ENCODE results near the gene EPHA2.

The EPHA2 gene

DNA sequence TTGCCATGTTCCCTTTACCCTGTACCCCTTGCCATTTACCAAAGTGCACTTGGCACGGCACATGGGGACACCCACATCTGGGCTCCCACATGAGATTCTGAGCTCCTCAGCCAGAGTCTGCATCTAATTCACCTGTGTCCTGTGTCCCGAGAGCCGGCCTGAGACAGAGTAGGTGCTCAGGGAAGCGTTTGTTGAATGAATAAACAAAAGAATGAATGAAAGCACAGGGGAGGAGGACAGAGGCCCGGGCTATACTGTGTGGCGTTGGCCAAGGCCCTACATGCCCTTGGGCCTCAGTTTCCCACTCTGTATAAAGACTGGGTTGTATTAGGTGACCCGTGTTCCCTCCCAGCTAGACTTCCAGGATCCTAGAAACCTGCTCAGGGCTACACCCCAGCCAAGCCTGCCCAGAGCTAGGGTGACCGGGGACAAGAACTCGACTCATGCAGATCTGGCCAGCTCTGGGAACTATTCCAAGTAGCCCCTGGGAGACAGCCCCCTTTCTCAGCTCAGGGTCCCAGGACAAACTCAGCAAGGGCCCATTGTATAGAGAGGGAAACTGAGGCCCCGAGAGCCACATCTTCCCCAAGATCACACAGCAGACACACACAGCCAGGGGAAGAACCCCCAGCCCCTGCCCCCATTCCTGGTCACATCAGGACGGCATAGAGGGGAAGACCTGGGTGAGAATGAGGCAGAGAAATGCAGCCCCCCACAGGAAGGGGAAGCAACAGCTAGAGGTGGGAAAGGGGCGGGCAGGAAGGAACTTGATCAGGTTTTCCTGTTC lies 6.0 kb downstream of the EPHA2 start:
- DNase-seq (ENCODE audit: low read depth), result no peak

GRCh38 chr1:16149146-16149545 lies 6.7 kb downstream of the EPHA2 start:
- DNase-seq (ENCODE audit: low read depth), result no peak

- DNase-seq (ENCODE audit: low read depth), result no peak
These were observed 7.4 kb downstream of the EPHA2 start for GRCh38 chr1:16148329-16149092.

DNA sequence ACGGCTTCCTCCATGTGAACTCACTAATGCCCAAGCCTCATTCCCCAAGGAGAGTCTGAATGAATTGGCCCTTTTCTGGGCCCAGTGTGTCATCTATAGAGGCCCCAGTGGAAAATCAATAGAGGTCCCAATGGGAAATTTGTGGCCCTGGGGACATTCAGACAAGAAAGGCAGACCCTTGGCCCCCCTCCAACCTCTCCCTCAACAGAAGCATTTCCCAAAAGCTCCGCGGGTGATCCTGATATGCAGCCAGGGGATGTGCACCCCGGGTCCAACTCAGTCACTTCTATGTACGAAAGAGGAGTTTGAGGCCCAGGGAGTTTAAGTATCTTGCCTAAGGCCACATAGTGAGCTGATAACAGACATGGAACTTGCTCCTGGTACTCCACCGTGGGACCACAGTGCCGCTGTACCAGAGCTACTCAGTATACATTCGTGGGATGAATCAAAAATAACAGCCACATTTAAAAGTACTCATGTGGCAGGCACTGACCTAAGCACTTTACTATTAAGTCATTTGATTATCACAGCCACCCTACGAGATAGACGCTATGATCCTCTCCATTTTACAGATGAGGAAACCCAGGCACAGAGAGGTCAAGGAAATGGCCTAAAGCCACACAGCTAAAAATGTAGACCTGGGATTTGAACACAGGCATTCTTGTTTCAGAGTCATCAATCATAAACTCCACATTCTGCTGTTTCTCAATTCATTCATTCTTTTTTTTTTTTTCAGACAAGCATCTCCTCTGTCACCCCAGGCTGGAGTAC lies 8.5 kb downstream of the EPHA2 start:
- no peak for DNase-seq (ENCODE audit: low read depth)

- DNase-seq (ENCODE audit: low read depth), result peak; percentile 92
These were observed 9.4 kb downstream of the EPHA2 start for GRCh38 chr1:16146279-16147155.

DNA sequence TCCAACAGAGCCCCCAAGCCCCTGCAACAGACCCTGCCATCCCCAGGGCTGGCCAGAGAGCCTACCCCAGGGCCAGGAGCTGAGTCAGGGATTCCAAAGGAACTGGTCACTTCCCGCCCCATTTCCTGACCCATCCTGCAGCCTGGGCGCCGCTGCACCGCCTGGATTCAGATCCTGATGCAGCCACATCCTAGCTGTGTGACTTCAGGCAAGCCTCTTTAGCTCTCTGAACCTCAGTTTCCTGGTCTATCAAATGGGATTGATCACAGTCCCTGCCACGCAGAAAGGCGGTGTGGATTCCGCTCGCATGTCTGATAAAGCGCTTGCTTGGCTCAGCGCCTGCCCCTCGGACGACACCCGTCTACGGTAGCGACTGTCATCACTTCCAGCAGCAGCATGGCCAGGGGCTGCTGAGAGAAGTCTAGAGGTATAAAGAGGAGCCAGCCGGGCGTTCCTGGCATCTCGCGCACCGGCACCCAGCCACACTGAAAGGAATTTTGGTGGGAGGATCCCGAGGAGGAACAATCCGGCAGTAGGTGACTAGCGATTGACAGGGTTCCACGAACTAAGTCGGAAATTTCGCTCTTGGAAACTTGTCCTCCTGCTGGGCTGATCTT lies 10.1 kb downstream of the EPHA2 start:
- DNase-seq (ENCODE audit: low read depth), result peak; percentile 93

DNA sequence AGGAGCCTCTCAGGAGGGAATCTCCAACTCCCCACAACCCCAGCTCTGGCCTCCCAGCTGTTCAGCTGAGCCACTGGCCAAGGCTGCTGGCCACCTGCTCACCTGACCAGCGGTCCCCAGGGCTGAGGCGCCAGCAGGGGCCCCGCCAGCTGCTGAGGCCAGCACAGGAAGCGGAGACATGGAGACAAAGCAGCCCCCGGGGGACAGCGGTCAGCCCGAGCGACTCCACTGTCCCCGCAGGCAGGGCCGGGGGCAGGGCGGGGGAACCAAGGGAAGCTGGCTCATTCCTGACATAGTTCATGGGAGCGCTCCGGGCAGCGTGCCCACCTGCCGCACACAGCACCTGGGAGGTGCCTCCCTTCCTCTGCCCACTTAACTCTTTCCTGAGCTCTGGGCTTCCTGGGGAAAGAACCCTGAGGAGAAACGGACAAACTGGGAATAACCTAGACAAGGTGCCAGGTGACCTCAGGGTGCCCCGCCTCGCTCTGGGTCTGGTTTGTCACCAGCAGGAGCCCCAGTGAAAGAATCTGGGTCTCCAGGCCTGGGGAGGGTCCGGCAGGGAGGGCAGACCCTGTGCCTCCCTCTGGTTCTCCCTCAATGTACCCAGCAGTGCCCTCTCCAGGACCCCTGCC lies 10.7 kb downstream of the EPHA2 start:
- DNase-seq (ENCODE audit: low read depth), result peak; percentile 73

- peak; percentile 36 for DNase-seq (ENCODE audit: low read depth)
These were observed 11.4 kb downstream of the EPHA2 start for GRCh38 chr1:16144325-16145029.

GRCh38 chr1:16143566-16144324 lies 12.1 kb downstream of the EPHA2 start:
- DNase-seq (ENCODE audit: low read depth), result peak; percentile 81

GRCh38 chr1:16143005-16143565 lies 12.8 kb downstream of the EPHA2 start:
- no peak for DNase-seq (ENCODE audit: low read depth)

GRCh38 chr1:16142383-16142995 lies 13.4 kb downstream of the EPHA2 start:
- DNase-seq (ENCODE audit: low read depth), result no peak

DNA sequence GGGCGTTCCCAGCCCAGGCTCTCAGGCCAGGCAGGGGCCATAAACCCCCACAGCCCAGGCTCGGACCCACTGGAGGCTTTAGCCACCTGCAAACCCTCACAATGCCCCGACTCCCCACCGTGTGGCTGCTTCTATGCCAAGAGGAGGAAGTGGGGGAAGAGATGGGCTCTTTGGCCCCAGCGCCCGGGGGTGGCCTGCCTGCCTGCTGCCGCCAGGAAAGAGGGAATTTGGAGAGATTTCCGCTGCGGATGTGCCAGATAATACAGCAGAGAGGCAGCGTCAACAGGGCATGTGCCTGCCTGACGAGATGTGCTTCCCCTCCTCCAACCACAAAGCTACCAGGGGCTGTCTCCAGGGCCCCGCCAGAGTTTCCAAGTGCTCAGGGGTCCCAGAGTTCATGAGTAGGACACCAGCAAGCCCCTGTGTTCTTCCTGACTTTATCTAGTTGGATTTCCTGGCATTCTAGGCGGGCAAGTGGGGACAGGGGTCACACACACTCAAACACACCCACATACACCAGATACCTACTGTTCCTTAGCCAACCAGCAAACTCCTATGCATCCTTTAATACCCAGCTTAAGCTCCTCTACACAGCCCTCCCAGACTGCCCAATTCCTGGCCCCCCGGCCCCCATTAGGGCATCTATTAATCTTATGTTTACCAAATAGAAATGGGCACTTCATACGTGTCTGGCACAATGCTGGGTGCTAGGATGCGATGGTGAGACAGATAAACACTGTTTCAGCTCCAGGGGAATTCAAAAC lies 14.1 kb downstream of the EPHA2 start:
- no peak for DNase-seq (ENCODE audit: low read depth)

- DNase-seq (ENCODE audit: low read depth), result no peak
These were observed 15.7 kb downstream of the EPHA2 start for GRCh38 chr1:16140068-16140596.

DNA sequence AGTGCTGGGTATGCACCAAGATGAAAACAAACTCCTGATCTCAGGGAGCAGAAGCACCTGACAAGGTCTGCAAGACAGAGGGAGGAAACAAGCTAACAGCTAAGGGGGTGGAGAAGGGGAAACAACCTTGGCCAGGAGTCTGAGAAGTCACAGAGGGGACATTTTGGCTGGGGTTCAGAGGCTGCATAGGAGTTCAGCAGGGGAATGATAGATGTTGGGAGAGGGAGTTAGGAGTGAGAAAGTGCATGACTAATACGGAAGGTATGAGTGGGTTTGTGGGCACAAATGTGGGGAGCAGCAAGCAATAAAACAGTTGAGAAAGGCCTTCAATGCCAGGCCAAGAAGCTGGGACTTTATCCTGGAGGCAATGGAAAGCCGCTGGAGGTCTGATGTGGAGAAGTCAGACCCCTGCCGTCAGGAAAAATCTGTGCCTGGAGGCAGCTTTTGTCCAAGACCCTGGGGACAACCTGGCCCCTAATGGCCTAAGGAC lies 16.4 kb downstream of the EPHA2 start:
- DNase-seq (ENCODE audit: low read depth), result peak; percentile 92

GRCh38 chr1:16138772-16139221 lies 17.1 kb downstream of the EPHA2 start:
- no peak for DNase-seq (ENCODE audit: low read depth)

DNA sequence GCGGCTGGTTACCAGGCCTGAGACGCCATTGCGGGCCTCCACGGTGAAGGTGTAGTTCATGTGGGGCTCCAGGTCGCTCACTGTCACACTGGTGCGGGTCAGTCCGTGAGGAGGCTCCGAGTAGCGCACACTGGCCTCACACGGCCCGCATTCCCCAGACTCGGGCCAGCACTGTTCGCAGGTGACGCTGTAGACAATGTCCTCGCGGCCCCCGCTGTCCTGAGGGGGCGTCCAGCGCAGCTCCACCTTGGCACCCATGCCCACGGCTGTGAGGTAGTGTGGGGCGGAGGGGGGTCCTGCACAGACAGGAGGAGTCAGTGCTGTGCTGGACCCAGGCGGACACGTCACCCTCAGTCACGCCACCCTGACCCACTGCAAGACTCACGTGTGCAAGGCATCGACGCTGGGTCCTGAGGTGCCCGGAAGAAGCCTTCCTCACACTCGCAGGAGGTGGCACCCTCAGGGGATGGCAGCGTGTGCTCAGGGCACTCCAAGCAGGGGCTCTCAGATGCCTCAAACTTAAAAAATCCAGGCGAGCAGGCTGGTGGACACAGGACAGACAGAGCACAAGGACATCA lies 17.9 kb downstream of the EPHA2 start:
- DNase-seq (ENCODE audit: low read depth), result no peak

DNA sequence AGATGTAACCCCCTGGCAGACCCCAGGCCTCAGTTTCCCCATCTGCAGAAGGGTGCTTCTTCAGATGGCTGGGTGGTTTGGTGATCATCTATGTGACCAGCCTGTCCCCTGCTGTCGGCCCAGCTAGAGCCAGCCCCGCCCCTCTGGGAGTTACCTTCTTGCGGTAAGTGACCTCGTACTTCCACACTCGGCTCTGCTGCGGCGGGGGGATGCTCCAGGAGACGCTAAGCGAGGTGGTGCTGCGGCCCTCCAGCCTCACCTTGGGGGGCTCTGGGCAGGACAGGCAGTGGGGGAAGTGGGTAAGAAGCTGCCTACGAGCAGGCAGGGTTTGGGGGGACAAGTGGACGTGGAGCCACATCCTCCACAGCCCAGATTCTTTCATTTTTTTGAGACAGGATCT lies 20.4 kb downstream of the EPHA2 start:
- DNase-seq (ENCODE audit: low read depth), result no peak
